Measurements from ENCODE around the gene C5.
A peak's percentile ranks its signal among the peaks of the same experiment; 100 is the strongest.
"Not testable (repeated sequence)": the region's sequence is repeated elsewhere in the genome, so short reads cannot be mapped to it uniquely, and the experiment has no call there.

C5 gene

DNA sequence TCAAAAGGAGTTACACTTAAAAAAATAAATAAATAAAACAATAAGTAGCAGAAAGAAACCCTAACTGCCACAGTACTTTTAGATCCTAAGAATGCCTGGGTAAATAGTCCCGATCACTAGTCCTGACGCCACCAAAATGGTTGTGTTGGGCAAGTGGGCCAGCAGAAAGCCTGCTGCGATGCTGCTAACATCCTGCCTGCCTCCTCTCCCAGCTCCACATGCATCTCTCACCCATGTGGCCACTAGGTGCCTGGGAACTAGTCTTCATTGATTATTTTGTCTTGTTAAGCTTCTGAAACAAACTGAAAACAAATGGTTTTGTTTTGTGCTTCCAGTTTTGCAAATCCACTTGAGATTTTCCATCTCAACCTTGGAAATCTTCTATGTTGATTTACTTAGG is 69.1 kb downstream of the C5 start:
- DNase-seq (ENCODE audit: insufficient read length, low spot score) (no peak), FAIRE-seq (no peak)
- no peak for TF ChIP-seq POLR2A (IDR thresholded peaks at IDR 0.05; ENCODE audit: low read depth, low read length)

DNA sequence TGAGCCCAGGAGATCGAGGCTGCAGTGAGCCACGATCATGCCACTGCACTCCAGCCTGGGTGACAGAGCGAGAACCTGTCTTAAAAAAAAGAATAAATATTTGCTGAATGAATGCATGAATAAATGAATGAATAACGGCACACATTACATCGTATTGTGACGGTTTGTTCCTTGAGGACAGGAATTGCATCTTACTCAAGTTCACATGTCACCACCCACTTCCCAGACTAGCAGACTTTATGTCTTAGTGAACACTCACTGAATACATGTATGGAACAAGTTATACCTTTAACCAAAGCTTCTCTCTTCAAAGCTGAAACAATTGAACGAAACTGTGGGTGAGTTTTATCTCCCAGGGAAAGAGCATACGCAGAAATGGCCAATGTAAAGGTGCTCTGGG is 70.3 kb downstream of the C5 start:
- no peak for TF ChIP-seq POLR2A (IDR thresholded peaks at IDR 0.05; ENCODE audit: low read depth, low read length)
- DNase-seq (ENCODE audit: insufficient read length, low spot score) (no peak), FAIRE-seq (peak; percentile 23)

DNA sequence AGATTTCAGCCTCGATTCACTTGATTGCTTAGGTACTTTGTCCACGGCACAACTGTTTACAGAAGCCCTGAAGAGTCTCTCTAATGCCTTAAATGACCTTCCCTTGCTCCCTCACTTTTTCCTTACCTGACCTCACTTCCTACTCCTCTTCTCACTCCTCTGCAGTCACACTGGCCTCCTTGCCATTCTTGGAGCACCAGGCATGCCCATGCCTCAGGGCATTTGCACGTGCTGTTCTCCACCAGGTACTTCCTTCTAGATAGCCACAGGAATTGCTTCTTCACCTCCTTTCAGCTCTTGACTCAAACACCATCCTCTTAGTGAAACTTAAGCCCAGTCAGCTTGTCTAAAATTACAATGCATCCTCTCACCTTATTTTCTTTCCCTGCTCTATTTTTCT is 71.1 kb downstream of the C5 start:
- TF ChIP-seq POLR2A (IDR thresholded peaks at IDR 0.05; ENCODE audit: low read depth, low read length) = no peak
- FAIRE-seq (peak; percentile 15), DNase-seq (ENCODE audit: insufficient read length, low spot score) (no peak)

- TF ChIP-seq POLR2A (IDR thresholded peaks at IDR 0.05; ENCODE audit: low read depth, low read length) = no peak
- DNase-seq (ENCODE audit: insufficient read length, low spot score) (no peak), FAIRE-seq (no peak)
Observed at GRCh38 chr9:120977321-120977720, 72.8 kb downstream of the C5 start.

- peak; percentile 27 for FAIRE-seq
- no peak for TF ChIP-seq POLR2A (IDR thresholded peaks at IDR 0.05; ENCODE audit: low read depth, low read length)
Observed at GRCh38 chr9:120974921-120975320, 75.2 kb downstream of the C5 start.

DNA sequence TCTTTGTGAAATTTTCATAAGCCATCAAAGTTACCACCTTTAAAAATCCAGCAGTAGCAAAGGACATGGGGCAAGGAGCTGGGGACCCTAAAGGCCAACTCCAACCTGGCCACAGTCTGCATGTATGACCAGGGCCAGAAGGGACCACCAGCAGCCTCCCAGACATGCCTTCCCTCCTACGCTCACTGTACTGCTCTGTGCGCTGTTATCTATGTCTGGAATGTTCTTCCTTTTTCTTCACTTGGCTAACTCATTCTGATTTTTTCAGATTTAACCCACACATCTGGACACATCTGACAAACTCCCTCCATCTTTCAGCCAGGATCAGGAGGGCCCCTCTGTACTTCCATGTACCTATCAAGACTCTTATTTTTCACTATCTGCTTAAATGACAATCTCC is 75.9 kb downstream of the C5 start:
- no peak for TF ChIP-seq POLR2A (IDR thresholded peaks at IDR 0.05; ENCODE audit: low read depth, low read length)
- DNase-seq (ENCODE audit: insufficient read length, low spot score) (no peak), FAIRE-seq (peak; percentile 43)

More at GRCh38 chr9:120974921-120975320, 75.2 kb downstream of the C5 start:
- no peak for DNase-seq (ENCODE audit: insufficient read length, low spot score)

DNA sequence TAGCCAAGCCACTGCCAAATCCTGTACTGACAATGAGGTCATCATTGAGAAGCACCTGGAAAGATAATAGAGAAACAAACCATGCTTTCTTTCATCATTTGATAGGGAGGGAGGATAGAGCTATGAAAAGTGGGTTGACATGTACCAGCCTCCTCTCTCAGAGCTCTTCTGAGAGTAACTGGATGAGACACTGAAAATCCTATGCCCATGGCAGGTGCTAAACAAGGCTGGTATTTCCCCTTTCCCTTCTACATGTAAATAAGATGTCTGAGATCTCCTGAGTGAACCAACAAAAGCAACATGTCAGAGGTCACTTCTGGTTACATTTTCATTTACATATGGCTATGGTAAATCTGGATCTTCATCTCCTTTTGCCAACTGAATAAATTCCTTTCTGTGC is 78.1 kb downstream of the C5 start:
- DNase-seq (ENCODE audit: insufficient read length, low spot score) = no peak
- peak; percentile 11 for FAIRE-seq
- TF ChIP-seq POLR2A (IDR thresholded peaks at IDR 0.05; ENCODE audit: low read depth, low read length) = no peak

DNA sequence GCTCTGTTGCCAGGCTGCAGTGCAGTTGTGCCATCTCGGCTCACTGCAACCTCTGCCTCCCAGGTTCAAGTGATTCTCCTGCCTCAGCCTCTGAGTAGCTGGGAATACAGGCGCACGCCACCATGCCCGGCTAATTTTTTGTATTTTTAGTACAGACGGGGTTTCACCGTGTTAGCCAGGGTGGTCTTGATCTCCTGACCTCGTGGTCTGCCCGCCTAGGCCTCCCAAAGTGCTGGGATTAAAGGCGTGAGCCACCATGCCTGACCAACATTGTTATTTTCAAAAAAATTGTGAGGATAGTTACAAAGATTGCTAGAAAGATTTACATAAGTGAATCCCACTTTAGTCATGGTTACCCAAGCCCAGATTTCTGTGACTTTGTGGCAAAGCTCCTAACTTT is 78.6 kb downstream of the C5 start:
- FAIRE-seq = not testable (repeated sequence)

GRCh38 chr9:120970244-120970643 is 79.8 kb downstream of the C5 start:
- DNase-seq (ENCODE audit: insufficient read length, low spot score) (no peak), FAIRE-seq (peak; percentile 74)
- no peak for TF ChIP-seq POLR2A (IDR thresholded peaks at IDR 0.05; ENCODE audit: low read depth, low read length)

More for the DNA sequence above, 78.6 kb downstream of the C5 start:
- DNase-seq (ENCODE audit: insufficient read length, low spot score) = not testable (repeated sequence)

DNA sequence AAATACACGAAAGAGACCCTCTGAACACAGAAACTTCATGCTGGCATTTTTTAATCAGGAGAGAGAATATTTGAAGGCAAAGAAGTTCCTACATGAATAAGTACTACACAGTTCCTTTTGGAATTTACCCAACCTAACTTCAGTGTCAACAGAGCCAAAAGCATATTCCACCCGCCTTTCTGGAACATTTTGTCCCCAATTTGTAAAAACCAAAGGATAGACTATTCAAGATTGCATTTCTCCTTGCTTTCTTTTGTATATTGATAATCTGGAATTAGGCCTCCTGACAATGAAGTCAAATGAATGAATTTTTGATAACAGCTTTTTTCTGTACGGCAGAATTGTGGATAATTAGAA is 84.1 kb downstream of the C5 start:
- no peak for FAIRE-seq
- no peak for TF ChIP-seq POLR2A (IDR thresholded peaks at IDR 0.05; ENCODE audit: low read depth, low read length)
- no peak for DNase-seq (ENCODE audit: insufficient read length, low spot score)

DNA sequence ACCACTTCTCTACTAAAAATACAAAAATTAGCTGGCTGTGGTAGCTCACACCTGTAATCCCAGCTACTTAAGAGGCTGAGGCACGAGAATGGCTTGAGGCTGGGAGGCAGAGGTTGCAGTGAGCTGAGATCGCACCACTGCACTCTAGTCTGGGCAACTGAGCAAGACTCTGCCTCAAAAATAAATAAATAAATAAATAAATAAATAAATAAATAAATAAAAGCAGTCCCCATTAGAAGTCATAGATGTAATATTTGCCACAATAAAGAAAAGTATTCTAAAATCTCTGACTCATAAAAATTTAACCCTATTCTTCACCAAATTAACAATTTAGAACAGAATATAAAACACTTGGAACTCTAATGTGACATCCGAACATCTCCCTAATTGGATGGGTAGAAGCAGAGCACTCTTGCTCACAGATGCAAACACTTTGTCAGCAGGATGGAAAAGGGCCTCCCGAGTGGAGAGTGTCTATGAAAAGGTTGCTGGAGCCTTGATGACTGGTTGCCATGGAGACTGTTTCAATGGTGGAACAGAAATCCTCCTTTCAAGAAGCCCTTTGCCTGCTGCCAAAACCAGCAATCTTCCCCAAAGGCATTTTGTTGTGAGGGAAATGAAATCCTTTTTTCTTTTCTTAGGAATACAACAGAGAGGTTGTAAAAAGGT is 84.6 kb downstream of the C5 start:
- TF ChIP-seq POLR2A (IDR thresholded peaks at IDR 0.05; ENCODE audit: low read depth, low read length) = no peak
- DNase-seq (ENCODE audit: insufficient read length, low spot score) = no peak
- no peak for FAIRE-seq

DNA sequence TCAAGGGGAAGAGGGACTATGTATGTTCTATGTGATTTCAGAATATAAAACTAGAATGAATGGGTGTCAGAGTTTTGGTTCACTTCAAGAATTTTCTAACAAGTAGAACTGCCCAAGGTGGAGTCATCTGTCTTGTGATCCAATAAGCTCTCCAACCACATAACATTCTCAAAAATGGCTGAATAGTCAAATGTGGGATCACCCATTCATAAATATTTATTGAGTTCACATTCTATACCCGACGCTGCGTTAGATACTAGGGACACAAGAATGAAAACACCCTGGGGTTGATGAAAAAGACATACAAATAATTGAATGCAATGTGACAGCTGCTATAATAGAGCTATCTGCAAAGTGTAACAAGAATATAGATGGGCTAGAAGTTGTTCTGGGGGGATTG is 88.1 kb downstream of the C5 start:
- no peak for TF ChIP-seq POLR2A (IDR thresholded peaks at IDR 0.05; ENCODE audit: low read depth, low read length)
- DNase-seq (ENCODE audit: insufficient read length, low spot score) (no peak), FAIRE-seq (no peak)

GRCh38 chr9:120960001-120960400 is 90.1 kb downstream of the C5 start:
- TF ChIP-seq POLR2A (IDR thresholded peaks at IDR 0.05; ENCODE audit: low read depth, low read length) = no peak
- no peak for DNase-seq (ENCODE audit: insufficient read length, low spot score)
- FAIRE-seq = peak; percentile 88

DNA sequence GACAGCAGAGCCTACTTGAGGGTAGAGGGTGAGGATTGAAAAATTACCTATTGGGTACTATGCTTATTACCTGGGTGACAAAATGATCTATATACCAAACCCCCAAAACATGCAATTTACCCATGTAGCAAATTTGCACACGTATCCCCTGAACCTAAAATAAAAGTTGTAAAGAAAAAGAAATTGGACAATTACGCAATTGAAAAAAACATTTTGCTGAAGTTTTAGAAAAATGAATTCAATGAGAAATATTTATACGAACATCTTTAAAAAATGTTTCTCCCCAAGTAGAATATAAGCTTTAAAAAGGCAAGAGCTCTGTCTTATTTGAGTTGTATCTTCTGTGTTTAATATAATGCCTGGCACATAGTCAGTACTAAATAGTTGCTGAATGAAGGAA is 93.2 kb downstream of the C5 start:
- DNase-seq (ENCODE audit: insufficient read length, low spot score) = no peak
- no peak for FAIRE-seq
- no peak for TF ChIP-seq POLR2A (IDR thresholded peaks at IDR 0.05; ENCODE audit: low read depth, low read length)

DNA sequence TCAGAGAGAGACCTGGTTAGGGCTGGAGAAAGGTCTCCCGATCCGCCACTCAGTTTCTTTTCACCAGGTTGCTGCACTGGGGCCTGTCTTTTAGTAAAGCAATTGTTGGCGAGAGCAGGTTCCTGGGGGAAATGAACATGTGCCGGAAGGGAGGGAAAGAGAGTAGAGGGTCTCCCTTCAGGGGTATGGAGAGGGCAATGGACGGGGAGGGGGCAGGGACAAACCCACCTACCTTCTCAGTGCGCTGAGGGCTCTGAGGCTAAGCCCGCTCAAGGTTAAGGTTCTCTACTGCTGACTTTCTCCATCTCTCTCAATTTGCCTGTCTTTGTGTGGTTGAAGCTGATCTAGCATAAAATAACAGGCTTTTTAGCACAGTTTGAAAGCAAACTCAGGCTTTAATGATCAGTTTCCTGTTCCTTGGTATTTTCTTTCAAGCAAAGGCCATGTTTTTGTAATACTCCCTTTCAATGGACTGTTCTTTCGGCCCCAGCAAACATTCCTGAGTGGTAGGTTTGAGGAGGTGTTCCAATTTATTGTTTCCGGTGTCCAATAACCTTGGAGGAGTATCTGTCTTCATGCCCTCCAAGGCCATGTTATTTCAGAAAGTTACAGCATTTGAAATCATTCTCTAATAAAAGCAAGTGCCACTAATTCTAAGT is 98.0 kb downstream of the C5 start:
- no peak for DNase-seq (ENCODE audit: insufficient read length, low spot score)
- TF ChIP-seq POLR2A (IDR thresholded peaks at IDR 0.05; ENCODE audit: low read depth, low read length) = no peak
- no peak for FAIRE-seq

All from H54 (cell line).